GM12878 (cell line): ENCODE results near the gene HINFP. TPM values are rescaled to one million over a fixed set of nuclear protein-coding genes. Genes with fewer than 3 reads are reported as not detected.

Experiments
- ATAC-seq: fragments of 200-7000 bp; cut with Tn5 transposase; 3 replicates; pipeline ENCODE4 v1.9.1; 2020; ENCODE audit warnings: mild to moderate bottlenecking, moderate library complexity
- BruUV-seq: library from RNA; stranded (reverse); fragments of 400-500 nt; replicated peaks from 2 replicates; lab custom pipeline; 2021; lab: Mats Ljungman, UMichigan
- CTCF ChIA-PET: fragments of 300-600 bp; sonication (Branson Sonifier 250); formaldehyde crosslinking; extraction: SDS; loops from one replicate; lab custom pipeline; 2021; ENCODE audit warnings: inconsistent platforms; lab: Yijun Ruan, JAX
- POLR2A ChIA-PET: fragments of 350-600 bp; formaldehyde crosslinking; extraction: SDS; loops from one replicate; lab custom pipeline; 2021; ENCODE audit warnings: inconsistent platforms; lab: Charles Lee
- RAD21 ChIA-PET: fragments of 300-600 bp; sonication (Branson Sonifier 250); formaldehyde crosslinking; loops from one replicate; lab custom pipeline; 2023; ENCODE audit warnings: antibody characterized with exemption; ENCODE audit not compliant: unreplicated experiment; lab: Charles Lee
- SMC1A ChIA-PET: fragments of 300-600 bp; sonication (Branson Sonifier 250); formaldehyde crosslinking; loops from one replicate; lab custom pipeline; 2023; ENCODE audit not compliant: unreplicated experiment, uncharacterized antibody; lab: Charles Lee
- DNase-seq: peaks from one replicate; pipeline ENCODE4 v3.0.0-alpha.2; 2011; ENCODE audit warnings: low read depth, low spot score
- FAIRE-seq: peaks from 3 replicates; lab custom pipeline; 2011; peaks lifted over from hg19 to GRCh38; lab: Jason Lieb, UNC
- H2AFZ ChIP-seq: 2 replicates; pipeline ENCODE4 v1.6.0; 2011; ENCODE audit warnings: low read depth, low read length, control low read depth; ENCODE audit not compliant: control insufficient read depth
- H3K27ac ChIP-seq: 2 replicates; pipeline ENCODE4 v1.5.1; 2011; ENCODE audit warnings: control low read depth; ENCODE audit not compliant: control insufficient read depth, insufficient read depth
- H3K27me3 ChIP-seq, 2 experiments: replicated peaks in 1 of 2; 2 replicates each; pipeline versions ENCODE4 v1.6.0 to v1.6.1; 2011; ENCODE audit warnings: low read length in 1 of 2; ENCODE audit not compliant: control insufficient read depth in 2 of 2, insufficient read depth in 2 of 2
- H3K36me3 ChIP-seq, 2 experiments: 2 replicates each; pipeline ENCODE4 v1.5.1; 2011; ENCODE audit warnings: low read length in 1 of 2; ENCODE audit not compliant: control insufficient read depth in 2 of 2, insufficient read depth in 2 of 2
- H3K4me1 ChIP-seq: 2 replicates; pipeline ENCODE4 v1.6.1; 2011; ENCODE audit warnings: mild to moderate bottlenecking, low read length, moderate library complexity, mixed read lengths; ENCODE audit not compliant: control insufficient read depth, insufficient read depth
- H3K4me2 ChIP-seq: 2 replicates; pipeline ENCODE4 v1.6.0; 2011; ENCODE audit warnings: control low read depth; ENCODE audit not compliant: control insufficient read depth, insufficient read depth
- H3K4me3 ChIP-seq: fragments of 200-600 bp; sonication (generic); 2 replicates; pipeline ENCODE4 v1.5.1; 2016
- H3K79me2 ChIP-seq: 2 replicates; pipeline ENCODE4 v1.6.0; 2011; ENCODE audit warnings: low read length; ENCODE audit not compliant: control insufficient read depth, insufficient read depth
- H3K9ac ChIP-seq: 2 replicates; pipeline ENCODE4 v1.8.0; 2011; ENCODE audit warnings: low read length, control low read depth, mixed read lengths; ENCODE audit not compliant: control insufficient read depth, insufficient read depth
- H3K9me3 ChIP-seq: replicated peaks from 3 replicates; pipeline ENCODE4 v1.5.1; 2011; ENCODE audit warnings: mild to moderate bottlenecking, low read length; ENCODE audit not compliant: control insufficient read depth, insufficient read depth
- H4K20me1 ChIP-seq: 2 replicates; pipeline ENCODE4 v1.6.0; 2011; ENCODE audit not compliant: control insufficient read depth, insufficient read depth
- CHD1 ChIP-seq: IDR thresholded peaks from 2 replicates; pipeline ENCODE4 v1.6.1; 2012; ENCODE audit warnings: low read depth, low read length, improper control_type of control experiment
- E2F4 ChIP-seq: IDR thresholded peaks from 2 replicates; pipeline ENCODE4 v1.6.1; 2012; ENCODE audit warnings: low read depth, low read length, improper control_type of control experiment
- FOXK2 ChIP-seq: fragments of 450-650 bp; IDR thresholded peaks from 2 replicates; pipeline ENCODE4 v1.6.1; 2017; ENCODE audit warnings: mild to moderate bottlenecking, moderate library complexity
- FOXM1 ChIP-seq: IDR thresholded peaks from 2 replicates; pipeline ENCODE4 v1.6.1; 2012; ENCODE audit warnings: low read depth, mild to moderate bottlenecking, inconsistent platforms, low read length, moderate library complexity
- HCFC1 ChIP-seq: fragments of 150-350 bp; IDR thresholded peaks from 2 replicates; pipeline ENCODE4 v1.6.1; 2014; ENCODE audit warnings: low read length
- NFYA ChIP-seq: IDR thresholded peaks from 2 replicates; pipeline ENCODE4 v1.6.1; 2011; ENCODE audit warnings: low read depth, mild to moderate bottlenecking, low read length, improper control_type of control experiment, borderline replicate concordance
- SUZ12 ChIP-seq: fragments of 200-600 bp; sonication (generic); IDR thresholded peaks from one replicate; pipeline ENCODE4 v1.6.1; 2018; ENCODE audit warnings: antibody characterized with exemption, mild to moderate bottlenecking; ENCODE audit not compliant: unreplicated experiment
- USF1 ChIP-seq: IDR thresholded peaks from 2 replicates; pipeline ENCODE4 v1.6.1; 2011; ENCODE audit warnings: borderline replicate concordance, low read depth, mild to moderate bottlenecking, moderate library complexity, mixed read lengths, low read length; ENCODE audit not compliant: insufficient read depth; ENCODE audit errors: extremely low read length
- ZNF274 ChIP-seq: IDR thresholded peaks from one replicate; pipeline ENCODE4 v1.8.0; 2011; ENCODE audit not compliant: insufficient read length, insufficient read depth
- WGBS: methylation state at CpG from one replicate; pipeline ENCODE4 v1.1.6; 2016; ENCODE audit warnings: low lambda C conversion rate; ENCODE audit not compliant: insufficient replicate concordance, insufficient coverage; ENCODE audit errors: missing lambda C conversion rate; 5-methylcytosine and 5-hydroxymethylcytosine counted together
- in situ Hi-C: fragments of 300-500 bp; cut with MboI; formaldehyde crosslinking; loops from 9 replicates; pipeline ENCODE4 v1.14.3; 2018; ENCODE audit warnings: mixed read lengths
- intact Hi-C: fragments of 100-400 bp; cut with micrococcal nuclease; formaldehyde crosslinking; loops from one replicate; pipeline ENCODE4 v1.14.2; 2022; ENCODE audit not compliant: unreplicated experiment
- polyA plus RNA-seq, 11 experiments: library from polyadenylated mRNA; depleted of rRNA in 4 of 11; unstranded in 6 of 11; stranded (reverse) in 5 of 11; fragments of >200 nt; fragmentation: Nextera tagmentation in 4 of 11; fragmentation: Illumina TruSeq in 1 of 11; extraction: Ambion mirVana in 4 of 11; extraction: Trizol in 1 of 11; gene quantifications; 1 replicate in 1 of 11; 2 replicates in 10 of 11; pipeline versions ENCODE4 v1.2.1 to v1.2.3, GENCODE V29; 2011 to 2016; ENCODE audit warnings: inconsistent platforms in 2 of 11, missing spikeins in 2 of 11, low read depth in 1 of 11
- total RNA-seq, 4 experiments: library from RNA; depleted of rRNA in 3 of 4; stranded (reverse); fragments of >200 nt in 3 of 4; fragmentation: Illumina TruSeq in 1 of 4; extraction: Trizol in 1 of 4; gene quantifications; 2 replicates each; pipeline versions ENCODE4 v1.2.1 to v1.2.3, GENCODE V29; 2013 to 2021

The HINFP gene
- total and polyA plus RNA-seq, 10 of the 15 experiments (the other 5 are each of a cell fraction or from before 2014, with no cell fraction given), result 13.1 to 26.3 (median 18.6) TPM

- Histone ChIP-seq H3K4me3 (no peak overlapping the region), H3K9ac (no peak overlapping the region), H3K9me3 (no peaks in the 10 kb centered on the region), H3K36me3 (peaks cover 15 to 19% of the 10 kb centered on the region in 2 experiments), H2AFZ (no peak overlapping the region), H4K20me1 (no peaks in the 10 kb centered on the region), H3K79me2 (peaks cover 11% of the 10 kb centered on the region), H3K4me1 (peaks cover 10% of the 10 kb centered on the region), H3K27me3 (no peaks in the 10 kb centered on the region), H3K27ac (no peak overlapping the region), H3K4me2 (no peak overlapping the region)
- FAIRE-seq, result no peak
- POLR2A ChIA-PET, result interaction anchor here (0.9 to 1.0 kb wide), 2 partner anchors 10 to 27 kb away, joined by 3 to 5 read pairs; no protein-coding TSS in a partner anchor
- no peak for TF ChIP-seq FOXM1
- no peak for TF ChIP-seq FOXK2
- no peak for TF ChIP-seq E2F4
- TF ChIP-seq USF1, result no peak
- no peak for TF ChIP-seq ZNF274
- TF ChIP-seq CHD1, result no peak
- no peak for TF ChIP-seq HCFC1
- no peak for TF ChIP-seq NFYA
- TF ChIP-seq SUZ12, result no peak
- RAD21 ChIA-PET, result no interaction called here
- BruUV-seq, result no TSS peak
- no peak for DNase-seq
- intact Hi-C loops, result no loop called here
- in situ Hi-C loops, result no loop called here
- 71% methylated on average over 7 of the region's 7 CpGs for WGBS
- SMC1A ChIA-PET, result no interaction called here
- CTCF ChIA-PET, result interaction anchor here (1.3 kb wide), 1 partner anchor 242 kb away, joined by 3 read pairs; no protein-coding TSS in a partner anchor
- no peak for ATAC-seq
Observed at GRCh38 chr11:119081682-119082260, 39.6 kb upstream of the HINFP start.
